Neutrophil (primary cell): ENCODE results near the gene HARS2.
"Not testable (repeated sequence)": the region's sequence is repeated elsewhere in the genome, so short reads cannot be mapped to it uniquely, and the experiment has no call there.

Experiments used
- H3K27ac ChIP-seq: fragments of 200-600 bp; sonication (generic); 2 replicates; pipeline ENCODE4 v1.5.1; 2016; ENCODE audit warnings: mild to moderate bottlenecking, moderate library complexity
- H3K27me3 ChIP-seq: fragments of 200-600 bp; sonication (generic); 2 replicates; pipeline ENCODE4 v1.6.0; 2016; ENCODE audit warnings: mild to moderate bottlenecking
- H3K36me3 ChIP-seq: fragments of 200-600 bp; sonication (generic); 2 replicates; pipeline ENCODE4 v1.5.1; 2017
- H3K4me1 ChIP-seq, 2 experiments: fragments of 200-600 bp in 1 of 2; sonication (generic) in 1 of 2; 1 replicate in 1 of 2; 2 replicates in 1 of 2; pipeline versions ENCODE4 v1.5.1 to v1.6.1; 2013 to 2016; ENCODE audit warnings: low read depth in 1 of 2, low read length in 1 of 2, mild to moderate bottlenecking in 1 of 2, moderate library complexity in 1 of 2; ENCODE audit not compliant: control insufficient read depth in 1 of 2, insufficient read depth in 1 of 2
- H3K4me3 ChIP-seq, 2 experiments: fragments of 200-600 bp in 1 of 2; sonication (generic) in 1 of 2; 1 replicate in 1 of 2; 2 replicates in 1 of 2; pipeline ENCODE4 v1.5.1; 2013 to 2016; ENCODE audit warnings: low read depth in 1 of 2, low read length in 1 of 2, mild to moderate bottlenecking in 1 of 2, moderate library complexity in 1 of 2
- H3K9me3 ChIP-seq: fragments of 200-600 bp; sonication (generic); 2 replicates; pipeline ENCODE4 v1.5.1; 2016
- TF ChIP-seq, protein P1 (sequence below): fragments of 200-600 bp; sonication (generic); IDR thresholded peaks from 2 replicates; pipeline ENCODE4 v1.5.1; 2016; ENCODE audit warnings: antibody characterized with exemption

The HARS2 gene

DNA sequence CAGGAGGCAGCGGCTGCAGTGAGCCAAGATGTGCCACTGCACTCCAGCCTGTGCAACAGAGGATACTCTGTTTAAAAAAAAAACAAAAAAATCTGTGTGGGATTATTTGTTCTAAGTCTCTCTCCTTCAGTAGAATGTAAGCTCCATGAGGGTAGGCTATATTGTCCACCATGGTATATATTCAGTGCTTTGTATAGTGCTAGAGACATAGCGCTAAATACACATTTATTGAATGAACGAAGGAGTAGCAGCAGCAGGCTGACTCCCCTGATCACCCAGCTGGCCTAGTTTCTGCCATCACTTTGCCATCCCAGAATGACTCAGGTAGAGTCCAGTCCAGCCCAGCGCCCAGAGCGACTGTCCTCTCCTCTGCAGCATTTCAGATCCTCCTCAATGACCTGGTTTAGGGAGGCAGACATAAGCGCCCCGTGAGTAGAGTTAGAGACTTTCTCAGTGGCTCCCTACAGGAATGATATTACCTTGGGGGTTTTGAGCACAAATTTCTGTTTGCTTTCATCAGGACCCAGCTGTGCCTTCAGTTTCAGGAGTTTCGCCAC is 801 bp upstream of the HARS2 start:
- Histone ChIP-seq H3K27me3 (no peaks in the 10 kb centered on the region), H3K9me3 (no peaks in the 10 kb centered on the region), H3K27ac (peak overlapping the region; percentile 95), H3K4me3 (peak overlapping the region; percentile 69 to 91), H3K36me3 (peaks cover 39% of the 10 kb centered on the region), H3K4me1 (peaks cover 21 to 24% of the 10 kb centered on the region in 2 experiments)
- TF ChIP-seq, protein P1, sequence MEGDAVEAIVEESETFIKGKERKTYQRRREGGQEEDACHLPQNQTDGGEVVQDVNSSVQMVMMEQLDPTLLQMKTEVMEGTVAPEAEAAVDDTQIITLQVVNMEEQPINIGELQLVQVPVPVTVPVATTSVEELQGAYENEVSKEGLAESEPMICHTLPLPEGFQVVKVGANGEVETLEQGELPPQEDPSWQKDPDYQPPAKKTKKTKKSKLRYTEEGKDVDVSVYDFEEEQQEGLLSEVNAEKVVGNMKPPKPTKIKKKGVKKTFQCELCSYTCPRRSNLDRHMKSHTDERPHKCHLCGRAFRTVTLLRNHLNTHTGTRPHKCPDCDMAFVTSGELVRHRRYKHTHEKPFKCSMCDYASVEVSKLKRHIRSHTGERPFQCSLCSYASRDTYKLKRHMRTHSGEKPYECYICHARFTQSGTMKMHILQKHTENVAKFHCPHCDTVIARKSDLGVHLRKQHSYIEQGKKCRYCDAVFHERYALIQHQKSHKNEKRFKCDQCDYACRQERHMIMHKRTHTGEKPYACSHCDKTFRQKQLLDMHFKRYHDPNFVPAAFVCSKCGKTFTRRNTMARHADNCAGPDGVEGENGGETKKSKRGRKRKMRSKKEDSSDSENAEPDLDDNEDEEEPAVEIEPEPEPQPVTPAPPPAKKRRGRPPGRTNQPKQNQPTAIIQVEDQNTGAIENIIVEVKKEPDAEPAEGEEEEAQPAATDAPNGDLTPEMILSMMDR = no peak

DNA sequence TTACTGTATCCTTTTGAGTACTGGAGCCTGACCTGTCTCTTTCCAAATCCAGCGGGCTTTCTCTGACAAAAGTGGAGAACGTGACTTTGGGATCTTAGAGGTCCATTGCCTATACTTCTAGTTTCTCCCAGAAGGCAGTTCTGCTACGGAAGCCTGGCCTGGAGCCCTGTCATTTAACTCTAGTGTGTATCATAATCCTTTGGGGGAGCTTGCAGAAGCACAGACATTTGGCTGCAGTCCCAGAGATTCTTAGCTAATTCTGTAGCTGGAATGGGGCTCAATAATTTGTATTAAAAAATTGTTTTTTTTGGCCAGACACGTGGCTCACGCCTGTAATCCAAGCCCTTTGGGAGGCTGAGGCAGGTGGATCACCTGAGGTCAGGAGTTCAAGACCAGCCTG is 3.0 kb downstream of the HARS2 start:
- Histone ChIP-seq H3K9me3 (no peaks in the 10 kb centered on the region), H3K4me1 (peaks cover 21 to 24% of the 10 kb centered on the region in 2 experiments), H3K36me3 (peaks cover 60% of the 10 kb centered on the region), H3K4me3 (no peak overlapping the region), H3K27me3 (no peaks in the 10 kb centered on the region), H3K27ac (no peak overlapping the region)
- TF ChIP-seq, protein P1 = no peak

DNA sequence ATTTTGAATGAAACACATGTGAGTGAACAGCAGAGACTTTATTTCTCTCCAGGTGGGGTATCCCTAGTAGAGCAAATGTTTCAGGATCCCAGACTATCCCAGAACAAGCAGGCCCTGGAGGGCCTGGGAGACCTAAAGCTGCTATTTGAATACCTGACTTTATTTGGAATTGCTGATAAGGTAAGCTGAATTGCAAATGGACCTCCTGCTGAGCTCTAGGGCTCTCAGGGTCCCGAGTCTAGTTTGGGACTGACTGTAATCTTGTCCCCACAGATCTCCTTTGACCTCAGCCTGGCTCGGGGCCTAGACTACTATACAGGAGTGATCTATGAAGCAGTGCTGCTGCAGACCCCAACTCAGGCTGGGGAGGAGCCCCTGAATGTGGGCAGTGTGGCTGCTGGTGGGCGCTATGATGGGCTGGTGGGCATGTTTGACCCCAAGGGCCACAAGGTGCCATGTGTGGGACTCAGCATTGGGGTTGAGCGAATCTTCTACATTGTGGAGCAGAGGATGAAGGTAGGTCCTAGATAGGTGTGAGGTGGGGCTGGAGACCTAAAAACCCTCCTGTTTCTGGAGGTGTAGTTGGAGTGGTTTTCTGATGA is 5.7 kb downstream of the HARS2 start:
- Histone ChIP-seq H3K27me3 (no peaks in the 10 kb centered on the region), H3K36me3 (peaks cover 71% of the 10 kb centered on the region), H3K9me3 (no peaks in the 10 kb centered on the region), H3K27ac (no peak overlapping the region), H3K4me3 (no peak overlapping the region), H3K4me1 (peaks cover 27% of the 10 kb centered on the region in 2 experiments)
- TF ChIP-seq, protein P1 = no peak

DNA sequence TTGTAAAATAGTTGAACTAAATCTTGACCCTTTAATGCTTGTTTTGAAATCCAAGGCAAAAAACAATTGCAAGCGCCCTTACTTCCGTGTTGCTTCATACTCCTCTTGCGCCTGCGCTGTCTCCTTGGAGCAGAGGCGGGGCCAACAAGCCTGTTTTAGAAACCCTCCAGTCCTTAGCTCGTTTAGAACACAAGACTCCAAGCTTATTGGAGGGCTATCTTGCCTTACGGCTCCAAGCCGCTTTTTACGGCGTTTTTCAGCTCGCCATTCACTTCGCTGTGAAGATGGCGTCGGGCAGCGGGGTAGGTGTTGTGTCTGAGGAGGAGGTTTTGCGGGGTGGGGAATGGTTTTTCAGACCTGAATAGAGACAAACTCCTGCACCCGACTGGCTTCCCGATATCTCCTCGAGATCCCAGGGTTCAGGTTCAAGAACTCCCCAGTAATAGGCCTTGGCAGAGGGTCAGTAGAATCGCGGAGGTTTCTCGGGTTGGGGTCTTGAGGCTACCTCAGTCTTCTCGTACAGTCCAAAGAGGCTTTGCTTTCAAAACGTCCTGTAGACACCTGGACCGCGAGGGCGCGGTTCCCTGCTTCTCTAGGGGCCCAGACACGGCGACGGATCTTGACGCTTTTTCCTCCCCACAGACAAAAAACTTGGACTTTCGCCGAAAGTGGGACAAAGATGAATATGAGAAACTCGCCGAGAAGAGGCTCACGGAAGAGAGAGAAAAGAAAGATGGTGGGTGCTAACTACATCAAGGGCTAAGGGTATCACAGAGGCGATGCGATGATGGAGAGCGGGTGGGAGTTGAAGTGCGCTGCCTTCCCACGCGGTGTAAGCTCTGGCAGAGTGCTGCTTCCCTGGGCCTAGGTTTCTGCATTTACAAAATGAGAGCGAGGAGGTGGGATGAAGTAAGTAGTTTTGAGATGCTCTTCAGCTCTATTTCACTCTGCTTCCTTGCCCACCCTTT is 9.2 kb downstream of the HARS2 start, which contains the start of gene ZMAT2:
Gene ZMAT2, plus strand, starts transcription at position 271 of the 968 bp plus-strand sequence. Its CDS starts 14 bp downstream, at position 285.
- peak within 1 kb of the TSS; percentile 82 to 90 for H3K4me3 ChIP-seq
- H3K4me1 ChIP-seq = peaks cover 24 to 25% of the 10 kb centered on the region in 2 experiments
- peaks cover 84% of the 10 kb centered on the region for H3K36me3 ChIP-seq
- H3K9me3 ChIP-seq = no peaks in the 10 kb centered on the region
- no peaks in the 10 kb centered on the region for H3K27me3 ChIP-seq
- peak within 1 kb of the TSS; percentile 89 for H3K27ac ChIP-seq
- TF ChIP-seq, protein P1 = no peak

DNA sequence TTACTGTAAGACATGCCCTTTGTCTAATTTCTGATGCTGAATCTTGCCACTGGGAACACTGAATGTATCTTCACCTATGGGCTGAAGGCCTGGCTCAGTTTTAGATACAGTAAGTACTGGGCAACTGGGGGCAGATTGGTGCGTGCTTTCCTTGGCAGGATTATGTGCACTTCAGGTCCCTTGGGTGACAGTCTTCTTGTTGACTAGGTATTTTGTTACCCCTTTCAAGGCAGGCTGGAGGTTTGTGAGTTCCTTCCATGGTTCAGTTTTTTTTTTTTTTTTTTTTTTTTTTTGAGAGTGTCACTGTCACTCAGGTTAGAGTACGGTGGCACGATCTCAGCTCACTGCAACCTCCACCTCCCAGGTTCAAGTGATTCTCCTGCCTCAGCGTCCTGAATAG is 16.6 kb downstream of the HARS2 start:
- TF ChIP-seq, protein P1 = no peak
- Histone ChIP-seq H3K9me3 (no peaks in the 10 kb centered on the region), H3K27ac (peak overlapping the region; percentile 36), H3K4me3 (no peak overlapping the region), H3K4me1 (peaks cover 3 to 13% of the 10 kb centered on the region in 2 experiments), H3K27me3 (peaks cover 14% of the 10 kb centered on the region), H3K36me3 (peaks cover 49% of the 10 kb centered on the region)

DNA sequence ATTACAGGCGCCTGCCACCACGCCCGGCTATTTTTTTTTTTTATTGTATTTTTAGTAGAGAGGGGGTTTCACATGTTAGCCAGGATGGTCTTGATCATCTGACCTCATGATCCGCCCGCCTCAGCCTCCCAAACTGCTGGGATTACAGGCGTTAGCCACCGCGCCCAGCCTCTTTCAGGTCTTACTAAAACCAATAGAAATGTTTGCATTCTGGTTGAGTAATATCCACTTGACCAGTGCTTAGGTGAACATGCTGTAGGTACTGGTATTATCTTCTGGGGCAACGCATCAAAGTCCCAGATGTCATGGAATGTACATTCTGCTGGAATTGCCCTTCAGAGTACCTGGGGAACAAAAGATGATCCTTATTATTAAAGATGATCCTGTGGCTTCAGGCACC is 17.5 kb downstream of the HARS2 start:
- H3K27me3 ChIP-seq = peaks cover 23% of the 10 kb centered on the region
- not testable (repeated sequence) for H3K4me3 ChIP-seq, H3K27ac ChIP-seq, H3K9me3 ChIP-seq
- peaks cover 39% of the 10 kb centered on the region for H3K36me3 ChIP-seq
- peaks cover 3 to 13% of the 10 kb centered on the region in 2 experiments for H3K4me1 ChIP-seq
